GM19328 (cell line): ENCODE results near the gene HOXA5.

Experiments
- ATAC-seq: cut with Tn5 transposase; IDR thresholded peaks from one replicate; pipeline ENCODE4 v1.9.1; 2021; ENCODE audit warnings: mild to moderate bottlenecking, moderate library complexity; ENCODE audit not compliant: unreplicated experiment

HOXA5 gene

GRCh38 chr7:27097686-27098577, 45.5 kb downstream of the HOXA5 start:
- no peak for ATAC-seq

GRCh38 chr7:27096768-27097514, 46.5 kb downstream of the HOXA5 start:
- no peak for ATAC-seq

GRCh38 chr7:27095897-27096767, 47.3 kb downstream of the HOXA5 start, which contains the start of gene HOXA1:
Gene HOXA1, minus strand, starts transcription at chr7:27096000. Its CDS starts 88 bp downstream, at chr7:27095912.
- peak; percentile 82 for ATAC-seq

- ATAC-seq = peak; percentile 5
Observed at GRCh38 chr7:27095050-27095896, 48.2 kb downstream of the HOXA5 start.

DNA sequence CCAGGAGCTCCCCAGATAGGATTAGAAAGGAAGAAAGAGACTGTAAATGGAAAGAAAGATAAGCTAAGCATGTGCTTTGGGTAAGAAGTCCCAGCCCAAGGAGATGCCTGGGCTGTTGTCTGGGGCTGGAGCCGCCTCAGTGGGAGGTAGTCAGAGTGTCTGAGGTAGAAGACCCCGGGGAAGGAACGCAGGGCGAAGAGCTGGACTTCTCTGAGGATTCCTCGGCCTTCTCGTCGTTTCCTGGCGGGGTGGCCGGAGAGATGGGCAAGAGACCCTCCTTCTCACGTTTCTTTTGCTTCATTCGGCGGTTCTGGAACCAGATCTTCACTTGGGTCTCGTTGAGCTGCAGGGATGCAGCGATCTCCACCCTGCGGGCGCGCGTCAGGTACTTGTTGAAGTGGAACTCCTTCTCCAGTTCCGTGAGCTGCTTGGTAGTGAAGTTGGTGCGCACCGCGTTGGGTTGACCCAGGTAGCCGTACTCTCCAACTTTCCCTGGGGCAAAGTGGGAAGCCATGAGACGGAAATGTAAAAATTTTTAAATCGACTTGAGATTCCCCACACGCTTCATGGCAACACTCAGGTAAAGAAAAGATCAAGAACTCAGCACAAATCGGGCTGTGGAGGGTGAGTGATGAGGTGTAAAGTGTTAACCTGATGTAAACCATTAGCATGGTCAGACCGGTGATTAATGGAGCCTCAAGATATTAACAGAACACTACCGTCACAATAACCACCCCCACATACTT, 49.0 kb downstream of the HOXA5 start:
- no peak for ATAC-seq

- ATAC-seq = no peak
Observed at GRCh38 chr7:27093184-27093895, 50.1 kb downstream of the HOXA5 start.

DNA sequence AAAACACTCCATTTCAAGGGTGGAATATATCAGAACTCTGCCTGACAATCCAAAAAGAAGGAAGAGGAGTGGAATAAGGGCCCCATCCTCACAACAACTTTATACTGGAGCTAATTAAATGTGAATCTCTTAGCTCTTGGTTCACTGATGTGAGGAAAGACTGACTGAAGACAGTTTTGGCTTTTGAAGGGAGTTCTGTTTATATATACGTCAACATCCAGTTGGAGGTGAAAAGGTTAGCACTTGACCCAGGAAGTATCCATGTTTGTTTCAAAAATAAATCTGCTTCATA, 50.7 kb downstream of the HOXA5 start:
- ATAC-seq = no peak

DNA sequence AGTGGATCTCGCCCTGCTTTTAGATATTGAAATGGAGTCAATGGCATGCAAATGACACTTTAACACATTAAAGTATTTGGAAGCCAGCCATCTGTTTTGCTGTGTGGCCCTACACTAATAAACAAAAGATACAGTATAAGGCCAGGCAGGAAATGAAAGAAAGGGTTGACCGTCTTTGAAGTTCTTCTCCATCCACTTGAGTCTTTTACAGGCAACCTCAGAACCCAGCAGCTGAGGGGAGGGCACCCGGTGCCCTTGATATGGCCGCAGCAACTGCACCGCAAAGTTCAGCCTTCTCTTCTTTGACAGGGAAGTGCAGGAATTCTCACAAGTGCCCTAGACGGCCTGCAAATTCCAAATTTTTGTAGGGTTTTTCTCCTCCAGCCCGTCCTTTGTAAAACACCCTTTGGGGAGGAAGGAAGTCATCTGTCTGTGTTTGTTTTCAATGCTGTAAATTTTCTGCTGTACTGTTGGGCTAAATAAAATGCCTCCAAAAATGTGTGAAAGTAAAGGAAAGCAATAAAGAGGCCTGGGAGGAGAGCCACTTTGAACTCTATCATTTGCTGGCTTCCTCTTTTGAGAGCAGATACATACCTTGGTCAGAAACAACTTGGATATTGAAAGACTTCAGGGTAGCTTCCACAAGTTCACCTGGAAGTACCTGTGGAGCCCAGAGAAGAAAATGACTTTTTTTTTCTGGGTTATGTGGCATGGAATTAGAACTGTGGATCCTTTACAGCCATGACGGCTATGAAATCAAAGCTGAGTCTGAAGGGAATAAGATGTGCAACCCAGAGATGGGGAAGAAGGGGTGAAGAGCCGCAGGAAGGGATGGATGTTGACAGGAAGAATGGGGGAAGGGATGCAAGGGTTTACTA, 51.3 kb downstream of the HOXA5 start:
- no peak for ATAC-seq

- ATAC-seq = no peak
Observed at GRCh38 chr7:27091105-27091504, 52.4 kb downstream of the HOXA5 start.
